HEK293T (cell line): ENCODE data around the gene PTPRO.

Experiments used
- BHLHE40 ChIP-seq: fragments of 450-650 bp; IDR thresholded peaks from 2 replicates; pipeline ENCODE4 v1.6.1; 2016; ENCODE audit warnings: mild to moderate bottlenecking, moderate library complexity, borderline replicate concordance
- ELF4 ChIP-seq: fragments of 450-650 bp; IDR thresholded peaks from 2 replicates; pipeline ENCODE4 v1.6.1; 2017; ENCODE audit warnings: antibody characterized with exemption
- FOXA1 ChIP-seq: fragments of 450-650 bp; IDR thresholded peaks from 2 replicates; pipeline ENCODE4 v1.6.1; 2016; ENCODE audit warnings: mild to moderate bottlenecking
- SUZ12 ChIP-seq: fragments of 450-650 bp; IDR thresholded peaks from 2 replicates; pipeline ENCODE4 v1.6.1; 2016; ENCODE audit warnings: mild to moderate bottlenecking
- TARDBP ChIP-seq: fragments of 450-650 bp; IDR thresholded peaks from 2 replicates; pipeline ENCODE4 v1.6.1; 2016

DNA sequence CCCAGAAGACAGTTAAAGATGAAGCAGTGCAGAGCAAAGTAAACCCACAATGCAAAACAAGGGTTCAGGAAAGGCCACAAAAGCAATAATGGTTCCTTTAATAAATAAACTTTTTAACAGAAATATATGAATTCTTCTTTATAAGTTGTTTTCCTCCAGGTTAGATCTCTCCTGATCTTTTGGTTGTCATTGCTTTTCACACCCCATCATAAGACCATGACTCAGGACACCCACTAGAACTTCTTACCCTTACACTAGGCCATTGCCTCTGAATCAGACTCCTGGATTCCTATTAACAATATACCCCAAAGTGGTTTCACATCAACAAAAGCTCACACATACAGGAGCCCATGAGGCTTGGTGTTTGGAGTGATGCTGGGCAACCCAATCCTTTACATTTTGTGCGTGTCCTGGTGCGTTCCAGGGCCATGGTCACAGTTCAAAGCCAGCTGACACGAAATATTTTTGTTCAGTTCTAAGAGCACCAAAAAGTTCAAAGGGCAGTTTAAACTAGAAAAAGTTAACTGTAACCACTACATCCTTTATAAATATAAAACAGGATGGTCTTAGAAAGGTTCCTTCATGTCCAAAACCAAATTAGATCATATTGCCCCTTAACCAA lies 279.9 kb downstream of the PTPRO start:
- TF ChIP-seq BHLHE40 (no peak), FOXA1 (no peak), SUZ12 (no peak), ELF4 (no peak), TARDBP (no peak)
